ENCODE measurements around the gene BSPRY. TPM values are rescaled to one million over a fixed set of nuclear protein-coding genes. Genes with fewer than 3 reads are reported as not detected.

BSPRY gene
- total RNA-seq, 2 experiments from 2014 or later: not detected

DNA sequence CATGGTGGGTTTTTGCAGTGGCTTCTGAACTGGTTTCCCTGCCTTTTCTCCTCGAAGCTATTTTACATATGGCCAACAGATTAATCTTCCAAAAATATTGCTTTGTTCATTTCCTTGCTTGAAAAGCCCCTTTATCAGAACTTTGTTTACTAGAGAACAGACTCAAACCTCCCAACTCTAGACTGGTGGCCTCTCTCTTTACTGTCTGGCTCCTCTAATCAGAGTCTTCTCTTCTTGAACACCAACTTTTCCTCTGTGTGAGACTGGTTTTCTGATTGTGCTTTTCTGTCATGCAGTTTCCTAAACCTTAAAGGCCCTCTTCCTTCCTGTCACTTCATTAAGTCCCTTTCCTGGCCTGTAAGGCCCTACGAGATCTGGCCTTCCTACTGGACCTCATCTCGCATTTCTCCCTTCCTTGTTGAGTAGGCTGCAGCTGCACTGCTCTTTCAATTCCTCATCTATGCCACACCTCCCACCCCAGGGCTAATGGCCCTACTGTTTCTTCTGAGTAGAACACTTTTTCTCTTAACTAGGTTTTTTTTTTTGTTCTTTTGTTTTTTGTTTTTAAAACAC, 66.9 kb downstream of the BSPRY start:
- intact Hi-C loops (cut with DNase I, micrococcal nuclease): loop anchor here in 1 of 2 experiments (10.0 kb wide), 1 partner anchor 1199 kb away; the partner anchor contains the start of gene TMEM268
- no peak overlapping the region for H3K4me3 Mint-ChIP-seq
- POLR2A ChIA-PET: no interaction called here
- CTCF ChIA-PET: interaction anchor here (0.8 kb wide), 1 partner anchor 241 kb away, joined by 3 read pairs; no protein-coding TSS in a partner anchor
- Histone ChIP-seq H3K36me3 (ENCODE audit: insufficient read depth, low read length) (no peaks in the 10 kb centered on the region), H3K27me3 (ENCODE audit: control insufficient read depth in 1 of 2, insufficient read depth in 2 of 2, low read length in 2 of 2) (no peaks in the 10 kb centered on the region), H3K27ac (ENCODE audit: low read depth in 1 of 2, low read length in 2 of 2) (no peak overlapping the region), H3K4me1 (ENCODE audit: insufficient read depth, low read length) (peaks cover 7% of the 10 kb centered on the region), H3K9me3 (ENCODE audit: control insufficient read depth in 1 of 2, insufficient read depth in 1 of 2, low read length in 2 of 2) (no peaks in the 10 kb centered on the region), H3K4me3 (ENCODE audit: low read length) (no peak overlapping the region)
- TF ChIP-seq, protein P1, sequence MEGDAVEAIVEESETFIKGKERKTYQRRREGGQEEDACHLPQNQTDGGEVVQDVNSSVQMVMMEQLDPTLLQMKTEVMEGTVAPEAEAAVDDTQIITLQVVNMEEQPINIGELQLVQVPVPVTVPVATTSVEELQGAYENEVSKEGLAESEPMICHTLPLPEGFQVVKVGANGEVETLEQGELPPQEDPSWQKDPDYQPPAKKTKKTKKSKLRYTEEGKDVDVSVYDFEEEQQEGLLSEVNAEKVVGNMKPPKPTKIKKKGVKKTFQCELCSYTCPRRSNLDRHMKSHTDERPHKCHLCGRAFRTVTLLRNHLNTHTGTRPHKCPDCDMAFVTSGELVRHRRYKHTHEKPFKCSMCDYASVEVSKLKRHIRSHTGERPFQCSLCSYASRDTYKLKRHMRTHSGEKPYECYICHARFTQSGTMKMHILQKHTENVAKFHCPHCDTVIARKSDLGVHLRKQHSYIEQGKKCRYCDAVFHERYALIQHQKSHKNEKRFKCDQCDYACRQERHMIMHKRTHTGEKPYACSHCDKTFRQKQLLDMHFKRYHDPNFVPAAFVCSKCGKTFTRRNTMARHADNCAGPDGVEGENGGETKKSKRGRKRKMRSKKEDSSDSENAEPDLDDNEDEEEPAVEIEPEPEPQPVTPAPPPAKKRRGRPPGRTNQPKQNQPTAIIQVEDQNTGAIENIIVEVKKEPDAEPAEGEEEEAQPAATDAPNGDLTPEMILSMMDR (IDR thresholded peaks at IDR 0.05): no peak
- H3K27ac Mint-ChIP-seq: no peak overlapping the region
- ATAC-seq (ENCODE audit: poor library complexity) (no peak), DNase-seq (no peak)
- H3K4me1 Mint-ChIP-seq (ENCODE audit: low read depth): no peaks in the 10 kb centered on the region
- no peaks in the 10 kb centered on the region for H3K36me3 Mint-ChIP-seq (ENCODE audit: low read depth)
- H3K27me3 Mint-ChIP-seq: no peaks in the 10 kb centered on the region
- H3K9me3 Mint-ChIP-seq: no peaks in the 10 kb centered on the region

DNA sequence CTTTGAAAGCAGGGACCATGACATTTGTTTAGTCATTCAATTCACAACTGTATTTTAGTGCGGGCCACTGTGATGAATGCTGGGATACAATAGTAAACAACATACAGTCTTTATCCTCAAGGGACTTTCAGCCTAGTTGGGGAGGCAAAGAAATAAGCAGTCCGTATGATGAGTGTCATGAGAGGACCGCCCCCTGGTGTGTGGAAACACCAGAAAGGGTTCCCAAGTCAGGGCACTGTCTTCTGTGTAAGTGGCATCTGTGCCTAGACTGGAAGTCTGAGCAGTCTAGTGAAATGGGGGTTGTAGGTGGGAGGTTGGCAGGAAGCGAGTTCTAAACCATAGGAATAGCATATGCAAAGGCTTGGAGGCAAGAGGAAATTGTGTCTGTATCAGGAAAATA, 68.0 kb downstream of the BSPRY start:
- H3K27me3 Mint-ChIP-seq: no peaks in the 10 kb centered on the region
- intact Hi-C loops (cut with DNase I, micrococcal nuclease): loop anchor here in 1 of 2 experiments (10.0 kb wide), 1 partner anchor 1197 kb away; the partner anchor contains the start of gene TMEM268
- DNase-seq: peak in 3 of 14 experiments; percentile 17 to 45 (median 33)
- H3K9me3 ChIP-seq (ENCODE audit: control insufficient read depth in 1 of 2, insufficient read depth in 1 of 2, low read length in 2 of 2): no peaks in the 10 kb centered on the region
- POLR2A ChIA-PET: no interaction called here
- no peak overlapping the region for H3K4me3 Mint-ChIP-seq
- no peaks in the 10 kb centered on the region for H3K27me3 ChIP-seq (ENCODE audit: control insufficient read depth in 1 of 2, insufficient read depth in 2 of 2, low read length in 2 of 2)
- H3K36me3 Mint-ChIP-seq (ENCODE audit: low read depth): no peaks in the 10 kb centered on the region
- no peak overlapping the region for H3K4me3 ChIP-seq (ENCODE audit: low read length)
- H3K36me3 ChIP-seq (ENCODE audit: insufficient read depth, low read length): no peaks in the 10 kb centered on the region
- CTCF ChIA-PET: no interaction called here
- no peak overlapping the region for H3K27ac ChIP-seq (ENCODE audit: low read depth in 1 of 2, low read length in 2 of 2)
- no peaks in the 10 kb centered on the region for H3K4me1 Mint-ChIP-seq (ENCODE audit: low read depth)
- H3K4me1 ChIP-seq (ENCODE audit: insufficient read depth, low read length): no peaks in the 10 kb centered on the region
- no peak for ATAC-seq (ENCODE audit: poor library complexity)
- H3K27ac Mint-ChIP-seq: no peak overlapping the region
- TF ChIP-seq, protein P1 (IDR thresholded peaks at IDR 0.05): peak; percentile 9
- no peaks in the 10 kb centered on the region for H3K9me3 Mint-ChIP-seq

Other genes starting within 250 kb of the BSPRY start
- 1 to 10 TPM; 4.8 to 5.4 TPM for gene SLC31A2, start 198.5 kb upstream of the BSPRY start, total RNA-seq
- gene FKBP15, start 128.3 kb upstream of the BSPRY start, total RNA-seq: 10 to 100 TPM; 11.9 to 14.2 TPM
- 10 to 100 TPM; 12.1 to 12.3 TPM for gene SLC31A1, start 128.0 kb upstream of the BSPRY start, total RNA-seq
- gene CDC26, start 74.0 kb upstream of the BSPRY start, total RNA-seq: 10 to 100 TPM; 15.8 to 18.0 TPM
- gene PRPF4, start 73.9 kb upstream of the BSPRY start, total RNA-seq: 10 to 100 TPM; 23.4 to 25.5 TPM
- gene RNF183, start 46.2 kb upstream of the BSPRY start, total RNA-seq: under 1 TPM in 1 of 2 experiments, not detected in 1; 0.44 TPM
- gene WDR31, start 9.3 kb upstream of the BSPRY start, total RNA-seq: under 1 TPM; 0.14 to 0.22 TPM
- 10 to 100 TPM; 12.8 to 13.2 TPM for gene HDHD3, start 27.4 kb downstream of the BSPRY start, total RNA-seq
- 10 to 100 TPM; 14.5 to 15.0 TPM for gene ALAD, start 51.7 kb downstream of the BSPRY start, total RNA-seq
- 10 to 100 TPM; 63.6 to 64.9 TPM for gene POLE3, start 61.1 kb downstream of the BSPRY start, total RNA-seq
- gene C9orf43, start 61.2 kb downstream of the BSPRY start, total RNA-seq: under 1 TPM; 0.60 to 0.95 TPM
- gene RGS3, start 114.2 kb downstream of the BSPRY start, total RNA-seq: 1 to 10 TPM; 6.1 to 7.5 TPM